Thoracic aorta (tissue), 2 donors: Measurements from ENCODE around the gene FNDC3B. TPM values are rescaled to one million over a fixed set of nuclear protein-coding genes. Genes with fewer than 3 reads are reported as not detected.

ENCODE experiments used
- ATAC-seq: fragments of 150-250 bp; one replicate; pipeline ENCODE4 v1.8.0; 2017; ENCODE audit warnings: low read depth; ENCODE audit not compliant: insufficient number of reproducible peaks, low FRiP score
- DNase-seq: peaks from one replicate; pipeline ENCODE4 v3.0.0-alpha.2; 2020; ENCODE audit warnings: low spot score
- H3K27ac ChIP-seq, 2 donors: fragments of 200-600 bp; sonication (generic); 1 replicate in 1 of 2; 2 replicates in 1 of 2; pipeline ENCODE4 v1.5.1; 2016; ENCODE audit warnings: mild to moderate bottlenecking in 2 of 2, moderate library complexity in 2 of 2
- H3K27me3 ChIP-seq: fragments of 200-600 bp; sonication (generic); replicated peaks from 2 replicates; pipeline ENCODE4 v1.6.0; 2016; ENCODE audit warnings: mild to moderate bottlenecking; ENCODE audit not compliant: insufficient read depth
- H3K36me3 ChIP-seq: fragments of 200-600 bp; sonication (generic); one replicate; pipeline ENCODE4 v1.5.1; 2016
- H3K4me1 ChIP-seq, 2 donors: fragments of 200-600 bp; sonication (generic); 1 replicate in 1 of 2; 2 replicates in 1 of 2; pipeline versions ENCODE4 v1.5.1 to v1.6.0; 2016; ENCODE audit warnings: low read depth in 2 of 2, mild to moderate bottlenecking in 1 of 2; ENCODE audit not compliant: control insufficient read depth in 1 of 2
- H3K4me3 ChIP-seq: fragments of 200-600 bp; sonication (generic); 2 replicates; pipeline ENCODE4 v1.5.1; 2016; ENCODE audit warnings: mild to moderate bottlenecking
- H3K9me3 ChIP-seq: fragments of 200-600 bp; sonication (generic); 2 replicates; pipeline ENCODE4 v1.5.1; 2016
- CTCF ChIP-seq: fragments of 200-600 bp; sonication (generic); IDR thresholded peaks from one replicate; pipeline ENCODE4 v1.5.1; 2019; ENCODE audit warnings: antibody characterized with exemption
- total RNA-seq, 2 donors: library from RNA; depleted of rRNA; stranded (reverse); fragments of >200 nt; gene quantifications; one replicate each; pipeline versions ENCODE4 v1.1.0 to v1.2.3, GENCODE V29; 2016

Gene FNDC3B
- total RNA-seq, 2 donors from 2014 or later = 113 to 163 TPM

- H3K27ac ChIP-seq = peak overlapping the region; percentile 85 to 88
- H3K27me3 ChIP-seq = no peaks in the 10 kb centered on the region
- H3K4me1 ChIP-seq = peaks cover 48 to 81% of the 10 kb centered on the region in 2 donors
- peak overlapping the region; percentile 45 for H3K4me3 ChIP-seq
- no peaks in the 10 kb centered on the region for H3K9me3 ChIP-seq
- DNase-seq (no peak), ATAC-seq (no peak)
- no peaks in the 10 kb centered on the region for H3K36me3 ChIP-seq
- no peak for TF ChIP-seq CTCF
Measured at GRCh38 chr3:172151651-172152649, 112.6 kb downstream of the FNDC3B start.

GRCh38 chr3:172152874-172153273 lies 113.5 kb downstream of the FNDC3B start:
- ATAC-seq (peak; percentile 33), DNase-seq (no peak)

GRCh38 chr3:172153335-172153861 lies 114.0 kb downstream of the FNDC3B start:
- peak overlapping the region; percentile 45 for H3K4me3 ChIP-seq

More at GRCh38 chr3:172152874-172153273, 113.5 kb downstream of the FNDC3B start:
- Histone ChIP-seq H3K27ac (peak overlapping the region; percentile 85 to 88), H3K36me3 (no peaks in the 10 kb centered on the region), H3K4me1 (peaks cover 48 to 83% of the 10 kb centered on the region in 2 donors), H3K27me3 (no peaks in the 10 kb centered on the region), H3K9me3 (no peaks in the 10 kb centered on the region), H3K4me3 (peak overlapping the region; percentile 45)
- TF ChIP-seq CTCF = no peak

GRCh38 chr3:172154768-172155664 lies 115.6 kb downstream of the FNDC3B start:
- no peak overlapping the region for H3K4me3 ChIP-seq
- H3K27me3 ChIP-seq = no peaks in the 10 kb centered on the region
- H3K36me3 ChIP-seq = no peaks in the 10 kb centered on the region
- peaks cover 48 to 82% of the 10 kb centered on the region in 2 donors for H3K4me1 ChIP-seq
- no peak for TF ChIP-seq CTCF
- no peak for ATAC-seq
- DNase-seq = no peak
- H3K27ac ChIP-seq = peak overlapping the region; percentile 85 to 88
- no peaks in the 10 kb centered on the region for H3K9me3 ChIP-seq

More at GRCh38 chr3:172153335-172153861, 114.0 kb downstream of the FNDC3B start:
- Histone ChIP-seq H3K27ac (peak overlapping the region; percentile 85 to 88), H3K36me3 (no peaks in the 10 kb centered on the region), H3K27me3 (no peaks in the 10 kb centered on the region), H3K4me1 (peaks cover 43 to 77% of the 10 kb centered on the region in 2 donors), H3K9me3 (no peaks in the 10 kb centered on the region)
- ATAC-seq (peak; percentile 95), DNase-seq (peak; percentile 89)
- no peak for TF ChIP-seq CTCF
